Vagina (tissue), 2 donors: ENCODE results near the gene STK36. TPM values are rescaled to one million over a fixed set of nuclear protein-coding genes. Genes with fewer than 3 reads are reported as not detected.

Source experiments
- DNase-seq, 2 donors: peaks; one replicate each; pipeline ENCODE4 v3.0.0-alpha.2; 2017; ENCODE audit errors: extremely low spot score in 2 of 2
- H3K27ac ChIP-seq: fragments of 200-600 bp; sonication (generic); one replicate; pipeline ENCODE4 v1.5.1; 2019
- H3K27me3 ChIP-seq: fragments of 200-600 bp; sonication (generic); one replicate; pipeline ENCODE4 v1.5.1; 2019
- H3K36me3 ChIP-seq, 2 donors: fragments of 200-600 bp; sonication (generic); one replicate each; pipeline ENCODE4 v1.5.1; 2017 to 2019
- H3K4me1 ChIP-seq: fragments of 200-600 bp; sonication (generic); one replicate; pipeline ENCODE4 v1.5.1; 2019
- H3K4me3 ChIP-seq, 2 donors: fragments of 200-600 bp; sonication (generic); 1 replicate in 1 of 2; 2 replicates in 1 of 2; pipeline ENCODE4 v1.5.1; 2016 to 2019
- H3K9me3 ChIP-seq: fragments of 200-600 bp; sonication (generic); one replicate; pipeline ENCODE4 v1.5.1; 2019
- POLR2A ChIP-seq, 2 donors: fragments of 450-650 bp; IDR thresholded peaks; one replicate each; pipeline ENCODE4 v1.6.1; 2017; ENCODE audit warnings: antibody characterized with exemption in 2 of 2, mild to moderate bottlenecking in 2 of 2, moderate library complexity in 2 of 2
- POLR2AphosphoS5 ChIP-seq, 2 donors: sonication (generic); formaldehyde crosslinking; IDR thresholded peaks; one replicate each; pipeline ENCODE4 v1.9.0; 2017; ENCODE audit warnings: antibody characterized with exemption in 2 of 2, mild to moderate bottlenecking in 2 of 2, low read depth in 1 of 2; ENCODE audit not compliant: insufficient read depth in 1 of 2
- intact Hi-C: fragments of 100-400 bp; cut with DNase I; formaldehyde crosslinking; loops from one replicate; pipeline ENCODE4 v1.15.1; 2023
- total RNA-seq: library from RNA; depleted of rRNA; stranded (reverse); fragments of >200 nt; gene quantifications from one replicate; pipeline ENCODE4 v1.2.3, GENCODE V29; 2016
- TF ChIP-seq, protein P1 (sequence below), 3 experiments: fragments of 450-650 bp in 2 of 3; fragments of 200-600 bp in 1 of 3; sonication (generic) in 1 of 3; IDR thresholded peaks; one replicate each; pipeline ENCODE4 v1.5.1; 2017 to 2019; ENCODE audit warnings: antibody characterized with exemption in 3 of 3, mild to moderate bottlenecking in 2 of 3, moderate library complexity in 2 of 3

Gene STK36
- total RNA-seq, 1 donor from 2014 or later: 59.9 TPM

GRCh38 chr2:218642121-218642656, 29.7 kb upstream of the STK36 start:
- TF ChIP-seq POLR2AphosphoS5 (IDR thresholded peaks at IDR 0.05; ENCODE audit: insufficient read depth in 1 of 2, low read depth in 1 of 2) (no peak), POLR2A (IDR thresholded peaks at IDR 0.05) (no peak)
- TF ChIP-seq, protein P1, sequence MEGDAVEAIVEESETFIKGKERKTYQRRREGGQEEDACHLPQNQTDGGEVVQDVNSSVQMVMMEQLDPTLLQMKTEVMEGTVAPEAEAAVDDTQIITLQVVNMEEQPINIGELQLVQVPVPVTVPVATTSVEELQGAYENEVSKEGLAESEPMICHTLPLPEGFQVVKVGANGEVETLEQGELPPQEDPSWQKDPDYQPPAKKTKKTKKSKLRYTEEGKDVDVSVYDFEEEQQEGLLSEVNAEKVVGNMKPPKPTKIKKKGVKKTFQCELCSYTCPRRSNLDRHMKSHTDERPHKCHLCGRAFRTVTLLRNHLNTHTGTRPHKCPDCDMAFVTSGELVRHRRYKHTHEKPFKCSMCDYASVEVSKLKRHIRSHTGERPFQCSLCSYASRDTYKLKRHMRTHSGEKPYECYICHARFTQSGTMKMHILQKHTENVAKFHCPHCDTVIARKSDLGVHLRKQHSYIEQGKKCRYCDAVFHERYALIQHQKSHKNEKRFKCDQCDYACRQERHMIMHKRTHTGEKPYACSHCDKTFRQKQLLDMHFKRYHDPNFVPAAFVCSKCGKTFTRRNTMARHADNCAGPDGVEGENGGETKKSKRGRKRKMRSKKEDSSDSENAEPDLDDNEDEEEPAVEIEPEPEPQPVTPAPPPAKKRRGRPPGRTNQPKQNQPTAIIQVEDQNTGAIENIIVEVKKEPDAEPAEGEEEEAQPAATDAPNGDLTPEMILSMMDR (IDR thresholded peaks at IDR 0.05): no peak
- DNase-seq: no peak
- Histone ChIP-seq H3K4me3 (no peak overlapping the region), H3K36me3 (peaks cover 0 to 86% of the 10 kb centered on the region in 2 donors), H3K4me1 (no peaks in the 10 kb centered on the region), H3K27me3 (no peaks in the 10 kb centered on the region), H3K27ac (no peak overlapping the region), H3K9me3 (no peaks in the 10 kb centered on the region)
- intact Hi-C loops: loop anchor here (10.0 kb wide), 1 partner anchor 237 kb away; no protein-coding TSS in a partner anchor

GRCh38 chr2:218642786-218643185, 29.1 kb upstream of the STK36 start:
- Histone ChIP-seq H3K4me1 (no peaks in the 10 kb centered on the region), H3K36me3 (peaks cover 0 to 84% of the 10 kb centered on the region in 2 donors), H3K4me3 (no peak overlapping the region), H3K27me3 (no peaks in the 10 kb centered on the region), H3K9me3 (no peaks in the 10 kb centered on the region), H3K27ac (no peak overlapping the region)
- intact Hi-C loops: loop anchor here (10.0 kb wide), 1 partner anchor 238 kb away; no protein-coding TSS in a partner anchor
- no peak for DNase-seq
- TF ChIP-seq, protein P1 (IDR thresholded peaks at IDR 0.05): no peak
- TF ChIP-seq POLR2AphosphoS5 (IDR thresholded peaks at IDR 0.05; ENCODE audit: insufficient read depth in 1 of 2, low read depth in 1 of 2): no peak
- TF ChIP-seq POLR2A (IDR thresholded peaks at IDR 0.05): no peak

- peaks cover 0 to 84% of the 10 kb centered on the region in 2 donors for H3K36me3 ChIP-seq
- no peak overlapping the region for H3K4me3 ChIP-seq
- TF ChIP-seq POLR2A (IDR thresholded peaks at IDR 0.05): no peak
- TF ChIP-seq, protein P1 (IDR thresholded peaks at IDR 0.05): no peak
- H3K27ac ChIP-seq: no peak overlapping the region
- no peaks in the 10 kb centered on the region for H3K4me1 ChIP-seq
- intact Hi-C loops: loop anchor here (10.0 kb wide), 1 partner anchor 239 kb away; no protein-coding TSS in a partner anchor
- no peak for DNase-seq
- H3K27me3 ChIP-seq: no peaks in the 10 kb centered on the region
- H3K9me3 ChIP-seq: no peaks in the 10 kb centered on the region
Measured at GRCh38 chr2:218643751-218644310, 28.1 kb upstream of the STK36 start.

- intact Hi-C loops: loop anchor here (10.0 kb wide), 1 partner anchor 240 kb away; no protein-coding TSS in a partner anchor
- Histone ChIP-seq H3K36me3 (peaks cover 3 to 84% of the 10 kb centered on the region in 2 donors), H3K4me1 (no peaks in the 10 kb centered on the region), H3K9me3 (no peaks in the 10 kb centered on the region), H3K4me3 (no peak overlapping the region), H3K27ac (no peak overlapping the region), H3K27me3 (no peaks in the 10 kb centered on the region)
- TF ChIP-seq POLR2AphosphoS5 (IDR thresholded peaks at IDR 0.05; ENCODE audit: insufficient read depth in 1 of 2, low read depth in 1 of 2) (no peak), POLR2A (IDR thresholded peaks at IDR 0.05) (no peak)
- TF ChIP-seq, protein P1 (IDR thresholded peaks at IDR 0.05): no peak
- no peak for DNase-seq
Measured at GRCh38 chr2:218644721-218645120, 27.2 kb upstream of the STK36 start.

GRCh38 chr2:218645126-218645525, 26.8 kb upstream of the STK36 start:
- H3K4me3 ChIP-seq: no peak overlapping the region
- no peak for DNase-seq
- no peak for TF ChIP-seq POLR2AphosphoS5 (IDR thresholded peaks at IDR 0.05; ENCODE audit: insufficient read depth in 1 of 2, low read depth in 1 of 2)
- no peak for TF ChIP-seq POLR2A (IDR thresholded peaks at IDR 0.05)
- TF ChIP-seq, protein P1 (IDR thresholded peaks at IDR 0.05): no peak
- peaks cover 7 to 86% of the 10 kb centered on the region in 2 donors for H3K36me3 ChIP-seq
- H3K4me1 ChIP-seq: no peaks in the 10 kb centered on the region
- H3K27me3 ChIP-seq: no peaks in the 10 kb centered on the region
- intact Hi-C loops: loop anchor here (10.0 kb wide), 1 partner anchor 240 kb away; no protein-coding TSS in a partner anchor
- no peak overlapping the region for H3K27ac ChIP-seq
- no peaks in the 10 kb centered on the region for H3K9me3 ChIP-seq
